Ishikawa (cell line): ENCODE data around the gene LRTM2.

ENCODE experiments used
- EGR1 ChIP-seq: IDR thresholded peaks from 2 replicates; pipeline ENCODE4 v1.6.1; 2012
- EP300 ChIP-seq: IDR thresholded peaks from 2 replicates; pipeline ENCODE4 v1.6.1; 2012; ENCODE audit warnings: borderline replicate concordance
- MAX ChIP-seq: IDR thresholded peaks from 2 replicates; pipeline ENCODE4 v1.6.1; 2012
- RAD21 ChIP-seq: IDR thresholded peaks from 2 replicates; pipeline ENCODE4 v1.6.1; 2012; ENCODE audit warnings: low read depth
- REST ChIP-seq: IDR thresholded peaks from 2 replicates; pipeline ENCODE4 v1.6.1; 2012; ENCODE audit warnings: low read depth, mild to moderate bottlenecking
- TAF1 ChIP-seq: IDR thresholded peaks from 2 replicates; pipeline ENCODE4 v1.6.1; 2012; ENCODE audit warnings: low read depth, mild to moderate bottlenecking
- USF1 ChIP-seq: IDR thresholded peaks from 2 replicates; pipeline ENCODE4 v1.6.1; 2012
- YY1 ChIP-seq: IDR thresholded peaks from 2 replicates; pipeline ENCODE4 v1.6.1; 2012; ENCODE audit warnings: low read depth
- ZBTB7A ChIP-seq: IDR thresholded peaks from 2 replicates; pipeline ENCODE4 v1.6.1; 2012; ENCODE audit warnings: low read depth

GRCh38 chr12:1858456-1858855 is 38.1 kb downstream of the LRTM2 start:
- no peak for TF ChIP-seq REST
- no peak for TF ChIP-seq TAF1
- no peak for TF ChIP-seq EP300
- no peak for TF ChIP-seq RAD21
- no peak for TF ChIP-seq EGR1
- no peak for TF ChIP-seq USF1
- no peak for TF ChIP-seq ZBTB7A
- TF ChIP-seq YY1 = no peak
- no peak for TF ChIP-seq MAX
